HG02840 (cell line): ENCODE data around the gene STOML1.

Experiments used
- ATAC-seq: cut with Tn5 transposase; IDR thresholded peaks from one replicate; pipeline ENCODE4 v1.9.1; 2021; ENCODE audit warnings: mild to moderate bottlenecking, moderate library complexity, moderate number of reproducible peaks; ENCODE audit not compliant: unreplicated experiment, low FRiP score

The STOML1 gene

GRCh38 chr15:74022706-74023470, 30.8 kb upstream of the STOML1 start:
- no peak for ATAC-seq

- no peak for ATAC-seq
Observed at GRCh38 chr15:74019734-74020133, 27.6 kb upstream of the STOML1 start.

- ATAC-seq, result no peak
Observed at GRCh38 chr15:74013374-74013894, 21.3 kb upstream of the STOML1 start.

- ATAC-seq, result no peak
Observed at GRCh38 chr15:74011610-74012009, 19.5 kb upstream of the STOML1 start.

- ATAC-seq, result no peak
Observed at GRCh38 chr15:74010929-74011540, 18.9 kb upstream of the STOML1 start.

- ATAC-seq, result no peak
Observed at GRCh38 chr15:74008901-74009300, 16.8 kb upstream of the STOML1 start.

GRCh38 chr15:74007820-74008371, 15.8 kb upstream of the STOML1 start:
- ATAC-seq, result no peak

- ATAC-seq, result no peak
Observed at GRCh38 chr15:74006774-74007639, 14.9 kb upstream of the STOML1 start.

- ATAC-seq, result no peak
Observed at GRCh38 chr15:73997986-73998385, 5.9 kb upstream of the STOML1 start.

GRCh38 chr15:73996939-73997338, 4.8 kb upstream of the STOML1 start:
- ATAC-seq, result no peak

- ATAC-seq, result no peak
Observed at GRCh38 chr15:73996267-73996666, 4.2 kb upstream of the STOML1 start.

GRCh38 chr15:73994912-73995622, 3.0 kb upstream of the STOML1 start:
- no peak for ATAC-seq

- ATAC-seq, result peak; percentile 66
Observed at GRCh38 chr15:73994413-73994883, 2.4 kb upstream of the STOML1 start, which contains the start of gene PML. Gene PML (plus strand): TSS chr15:73994716. CDS start chr15:73994813, 97 bp downstream.

- ATAC-seq, result no peak
Observed at GRCh38 chr15:73993211-73993994, 1.3 kb upstream of the STOML1 start.

- no peak for ATAC-seq
Observed at GRCh38 chr15:73992594-73992898, 451 bp upstream of the STOML1 start.

- no peak for ATAC-seq
Observed at GRCh38 chr15:73991260-73991659, 835 bp downstream of the STOML1 start.

GRCh38 chr15:73990250-73991005, 1.7 kb downstream of the STOML1 start:
- ATAC-seq, result no peak

GRCh38 chr15:73989001-73989798, 2.9 kb downstream of the STOML1 start:
- no peak for ATAC-seq
